K562 (cell line): ENCODE results near the gene ACOT7. TPM values are rescaled to one million over a fixed set of nuclear protein-coding genes. Genes with fewer than 3 reads are reported as not detected.

Source experiments
- ATF3 ChIP-seq, 2 experiments: fragments of 450-650 bp in 1 of 2; sonication (generic) in 1 of 2; formaldehyde crosslinking in 1 of 2; IDR thresholded peaks in 1 of 2; conservative IDR thresholded peaks in 1 of 2; 2 replicates each; pipeline versions ENCODE4 v1.6.1 to v1.8.1; 2016 to 2023; ENCODE audit warnings: mild to moderate bottlenecking in 2 of 2, moderate library complexity in 2 of 2, inconsistent platforms in 1 of 2, missing genetic modification reagents in 1 of 2
- ATF7 ChIP-seq: fragments of 450-650 bp; IDR thresholded peaks from 2 replicates; pipeline ENCODE4 v1.7.1; 2014; ENCODE audit warnings: mild to moderate bottlenecking, moderate library complexity
- CEBPG ChIP-seq, 3 experiments: fragments of 200-800 bp in 1 of 3; sonication (Bioruptor generic) in 1 of 3; sonication (generic) in 1 of 3; formaldehyde crosslinking in 1 of 3; IDR thresholded peaks in 2 of 3; conservative IDR thresholded peaks in 1 of 3; 2 replicates each; pipeline versions ENCODE4 v1.6.1 to v1.8.0; 2016 to 2022; ENCODE audit warnings: missing compliant biosample characterization in 2 of 3, missing genetic modification characterization in 2 of 3, mild to moderate bottlenecking in 1 of 3, missing genetic modification reagents in 1 of 3
- CREM ChIP-seq: IDR thresholded peaks from 2 replicates; pipeline ENCODE4 v1.6.1; 2014; ENCODE audit warnings: antibody characterized with exemption, low read depth
- CTBP1 ChIP-seq: fragments of 450-650 bp; IDR thresholded peaks from 2 replicates; pipeline ENCODE4 v1.6.1; 2016; ENCODE audit warnings: borderline replicate concordance
- FOXA1 ChIP-seq: fragments of 450-650 bp; IDR thresholded peaks from 2 replicates; pipeline ENCODE4 v1.6.1; 2016; ENCODE audit warnings: mild to moderate bottlenecking, borderline replicate concordance
- FOXK1 ChIP-seq: sonication (generic); formaldehyde crosslinking; IDR thresholded peaks from 2 replicates; pipeline ENCODE4 v1.8.0; 2022; ENCODE audit warnings: missing genetic modification reagents, mild to moderate bottlenecking, borderline replicate concordance
- HSF4 ChIP-seq: fragments of 250-450 bp; sonication (Bioruptor Pico); IDR thresholded peaks from 2 replicates; pipeline ENCODE4 v2.1.2; 2022; ENCODE audit warnings: mild to moderate bottlenecking, moderate library complexity, borderline replicate concordance
- KAT7 ChIP-seq: sonication (generic); formaldehyde crosslinking; IDR thresholded peaks from 2 replicates; pipeline ENCODE4 v1.8.0; 2022; ENCODE audit warnings: missing genetic modification reagents, mild to moderate bottlenecking, borderline replicate concordance
- MYC ChIP-seq, 2 experiments: fragments of 250-450 bp in 1 of 2; sonication (Bioruptor Pico) in 1 of 2; IDR thresholded peaks; 2 replicates each; pipeline versions ENCODE4 v1.5.1 to v1.6.1; 2012 to 2021; ENCODE audit warnings: low read depth in 2 of 2, borderline replicate concordance in 1 of 2, improper control_type of control experiment in 1 of 2, low read length in 1 of 2, mild to moderate bottlenecking in 1 of 2, moderate library complexity in 1 of 2
- NRF1 ChIP-seq, 2 experiments: fragments of 450-650 bp; IDR thresholded peaks in 1 of 2; conservative IDR thresholded peaks in 1 of 2; 2 replicates each; pipeline ENCODE4 v1.6.1; 2014; ENCODE audit warnings: mild to moderate bottlenecking in 2 of 2
- PHF21A ChIP-seq: fragments of 450-650 bp; IDR thresholded peaks from 2 replicates; pipeline ENCODE4 v1.6.1; 2017; ENCODE audit warnings: low read depth, borderline replicate concordance
- SMAD1 ChIP-seq: fragments of 150-350 bp; IDR thresholded peaks from 2 replicates; pipeline ENCODE4 v1.6.1; 2014; ENCODE audit warnings: low read length, low read depth; ENCODE audit not compliant: partially characterized antibody
- SP1 ChIP-seq: sonication (generic); formaldehyde crosslinking; IDR thresholded peaks from 2 replicates; pipeline ENCODE4 v1.8.1; 2022; ENCODE audit warnings: mild to moderate bottlenecking, missing genetic modification reagents
- STAG1 ChIP-seq: sonication (generic); formaldehyde crosslinking; IDR thresholded peaks from 2 replicates; pipeline ENCODE4 v1.5.0; 2020; ENCODE audit warnings: missing genetic modification reagents, borderline replicate concordance
- TFAP4 ChIP-seq: sonication (generic); formaldehyde crosslinking; IDR thresholded peaks from 2 replicates; pipeline ENCODE4 v1.8.0; 2022; ENCODE audit warnings: missing genetic modification reagents, mild to moderate bottlenecking, moderate library complexity, borderline replicate concordance
- UBTF ChIP-seq, 2 experiments: IDR thresholded peaks; 2 replicates each; pipeline ENCODE4 v1.6.1; 2012; ENCODE audit warnings: improper control_type of control experiment in 2 of 2, low read depth in 2 of 2, low read length in 2 of 2, borderline replicate concordance in 1 of 2
- ZBTB43 ChIP-seq: sonication (generic); formaldehyde crosslinking; IDR thresholded peaks from 2 replicates; pipeline ENCODE4 v1.8.0; 2023; ENCODE audit warnings: mild to moderate bottlenecking, missing genetic modification reagents
- ZNF589 ChIP-seq: fragments of 200-800 bp; sonication (Bioruptor generic); IDR thresholded peaks from 2 replicates; pipeline ENCODE4 v1.6.1; 2016; ENCODE audit warnings: low read depth, missing genetic modification characterization, missing compliant biosample characterization
- polyA plus RNA-seq, 8 experiments: library from polyadenylated mRNA; depleted of rRNA in 4 of 8; stranded (reverse) in 5 of 8; unstranded in 3 of 8; fragments of >200 nt; fragmentation: Nextera tagmentation in 2 of 8; fragmentation: Illumina TruSeq in 1 of 8; extraction: Ambion mirVana in 2 of 8; extraction: Trizol in 1 of 8; gene quantifications; 2 replicates each; pipeline versions ENCODE4 v1.2.1 to v1.2.3, GENCODE V29; 2011 to 2014; ENCODE audit warnings: inconsistent platforms in 1 of 8, missing spikeins in 1 of 8
- total RNA-seq, 7 experiments: library from RNA; depleted of rRNA in 6 of 7; stranded (reverse); fragments of >200 nt in 6 of 7; fragmentation: Illumina TruSeq in 2 of 7; extraction: Trizol in 2 of 7; gene quantifications; 2 replicates each; pipeline versions ENCODE4 v1.2.1 to v1.2.3, GENCODE V29; 2011 to 2021; ENCODE audit warnings: low replicate concordance in 1 of 7

Gene ACOT7
- total and polyA plus RNA-seq, 9 of the 15 experiments (the other 6 are each of a cell fraction or from before 2014, with no cell fraction given): 7.0 to 92.6 (median 37.2) TPM

GRCh38 chr1:6259491-6260362, 133.8 kb downstream of the ACOT7 start (continued):
- no peak; a peak in 1 of 4 replicates for TF ChIP-seq UBTF (IDR thresholded peaks at IDR 0.05; ENCODE audit: borderline replicate concordance in 1 of 2, low read depth in 2 of 2, low read length in 2 of 2)
- no peak for TF ChIP-seq SMAD1
- no peak for TF ChIP-seq ZBTB43 (CRISPR knock-in tag)
- TF ChIP-seq ZNF589: no peak
- peak; percentile 41 for TF ChIP-seq STAG1 (CRISPR knock-in tag)
- 0 out of 2 replicates have a peak, but pooled peaks have one; percentile 50 for TF ChIP-seq PHF21A
- TF ChIP-seq FOXA1: no peak
- peak; percentile 90 for TF ChIP-seq ATF3 (IDR thresholded peaks at IDR 0.05)
- TF ChIP-seq ATF3 (CRISPR knock-in tag; conservative IDR thresholded peaks at IDR 0.05): no peak
- TF ChIP-seq NRF1 (conservative IDR thresholded peaks at IDR 0.05 in 1 of 2, IDR thresholded peaks at IDR 0.05 in 1 of 2): peak; percentile 26 to 45; a peak in 2 of 4 replicates
- TF ChIP-seq CEBPG (CRISPR knock-in tag; IDR thresholded peaks at IDR 0.05): peak; percentile 99
- TF ChIP-seq CEBPG (tag; conservative IDR thresholded peaks at IDR 0.05 in 1 of 2, IDR thresholded peaks at IDR 0.05 in 1 of 2): peak; percentile 99 to 100
- TF ChIP-seq MYC (IDR thresholded peaks at IDR 0.05; ENCODE audit: low read depth, low read length): 0 out of 2 replicates have a peak, but pooled peaks have one; percentile 22
- TF ChIP-seq MYC (CRISPR knock-in tag; IDR thresholded peaks at IDR 0.05; ENCODE audit: borderline replicate concordance, low read depth): no peak
- TF ChIP-seq CREM: peak; percentile 95
- TF ChIP-seq HSF4 (CRISPR knock-in tag): no peak
- TF ChIP-seq SP1 (CRISPR knock-in tag): peak; percentile 53; the same call in 1 of the 2 replicates
- peak; percentile 48; the same call in 1 of the 2 replicates for TF ChIP-seq TFAP4
- TF ChIP-seq ATF7: peak; percentile 92
- peak; percentile 41 for TF ChIP-seq CTBP1
- no peak for TF ChIP-seq KAT7 (CRISPR knock-in tag)
- TF ChIP-seq FOXK1 (CRISPR knock-in tag): no peak
